Fibroblast of skin of back (primary cell): ENCODE measurements around the gene SDCBP2.

ENCODE experiments used
- DNase-seq: peaks from one replicate; pipeline ENCODE4 v3.0.0-alpha.2; 2013

SDCBP2 gene

DNA sequence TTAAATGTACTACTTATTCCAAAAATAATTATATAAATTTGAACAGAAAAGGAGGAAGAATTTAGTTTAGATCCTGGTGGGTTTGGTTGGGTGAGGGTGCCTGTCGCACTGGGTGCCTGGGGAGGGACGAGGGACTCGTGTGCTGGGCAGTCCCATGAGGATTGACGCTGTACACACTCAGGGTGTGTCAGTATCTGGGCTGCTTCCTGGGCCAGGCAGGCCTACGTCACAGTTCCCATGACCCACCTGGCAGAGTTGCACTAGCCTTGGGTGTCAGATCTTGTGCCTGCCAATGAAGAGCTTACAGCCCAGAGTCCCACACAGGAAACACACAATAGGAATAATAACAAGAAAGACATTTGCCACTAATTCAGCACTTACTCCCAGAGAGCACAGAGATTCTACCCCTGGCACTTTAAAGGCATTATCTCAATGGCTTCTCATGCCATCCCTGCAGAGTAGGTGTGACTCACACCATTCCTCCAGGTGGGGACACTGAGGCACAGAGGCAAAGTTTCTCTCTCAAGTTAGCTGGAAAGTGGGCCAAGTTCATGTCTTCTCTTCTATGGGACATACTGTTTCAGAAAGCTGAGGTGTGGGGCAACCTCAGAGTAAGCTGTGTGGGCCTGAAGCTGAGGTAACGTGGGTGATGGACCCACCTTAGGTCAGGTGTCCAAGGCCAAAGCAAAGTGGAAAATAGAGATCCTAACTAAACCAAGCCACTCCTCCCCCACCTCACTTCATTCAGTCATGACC, 1.3 kb upstream of the SDCBP2 start:
- no peak for DNase-seq

DNA sequence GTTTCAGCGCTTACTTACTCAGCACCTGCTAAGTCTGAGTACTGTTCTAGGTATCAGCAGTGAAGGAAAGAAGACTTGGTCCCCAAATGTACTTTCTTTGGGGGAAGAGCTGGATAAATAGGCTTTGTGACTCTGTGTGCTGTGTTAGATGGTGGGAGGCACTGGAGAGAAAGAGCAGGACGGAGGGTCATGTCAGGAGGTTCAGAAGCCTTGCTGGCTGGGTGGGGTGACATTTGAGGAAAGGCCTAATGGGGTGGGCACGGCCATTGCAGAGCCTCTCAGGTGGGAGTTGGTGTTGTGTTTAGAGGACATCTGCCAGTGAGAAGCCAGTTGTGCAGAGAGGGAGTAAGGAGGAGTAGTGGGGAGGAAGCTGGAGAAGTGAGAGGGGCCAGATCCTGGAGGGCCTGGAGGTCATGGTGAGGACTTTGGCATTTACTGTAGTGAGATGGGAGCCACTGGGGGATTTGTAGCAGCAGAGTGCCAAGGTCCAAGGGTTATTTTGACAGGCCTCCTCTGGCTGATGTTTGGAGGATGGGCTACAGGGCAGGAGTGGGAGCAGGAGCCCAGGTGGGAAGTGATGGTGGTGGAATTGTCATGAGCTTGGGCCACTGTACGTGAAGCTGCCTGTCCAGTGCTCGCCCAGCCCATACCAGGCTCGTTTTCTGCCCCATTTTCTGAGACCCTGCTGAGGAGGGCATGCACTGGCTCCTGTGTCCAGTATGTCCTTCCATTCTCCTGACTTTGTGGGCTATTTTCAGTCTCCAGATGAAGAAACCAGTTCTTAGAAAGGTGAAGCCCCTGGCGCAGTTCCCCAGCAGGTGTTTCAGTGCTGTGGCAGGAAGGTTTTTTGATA, 886 bp downstream of the SDCBP2 start:
- DNase-seq = no peak

DNA sequence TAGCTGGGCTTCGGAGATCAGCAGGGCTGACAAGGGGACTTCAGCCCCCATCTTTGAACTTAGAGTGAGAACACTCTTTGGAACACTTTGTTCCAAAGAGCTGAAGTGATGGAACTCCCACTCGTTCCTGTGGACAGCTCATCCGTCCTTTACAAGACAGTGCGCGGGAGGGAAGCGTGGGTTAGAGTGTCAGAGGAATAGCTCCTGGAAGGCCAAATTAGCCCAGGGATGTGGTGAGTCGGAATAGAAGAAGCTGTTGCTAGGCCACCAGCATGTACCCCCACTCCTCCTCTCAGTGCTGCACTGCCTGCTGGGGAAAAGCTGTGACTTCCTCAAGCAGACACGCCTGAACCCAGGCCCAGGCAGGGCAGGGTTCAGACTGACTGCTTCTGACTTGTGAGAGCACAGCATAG, 1.7 kb downstream of the SDCBP2 start:
- peak; percentile 58 for DNase-seq

DNA sequence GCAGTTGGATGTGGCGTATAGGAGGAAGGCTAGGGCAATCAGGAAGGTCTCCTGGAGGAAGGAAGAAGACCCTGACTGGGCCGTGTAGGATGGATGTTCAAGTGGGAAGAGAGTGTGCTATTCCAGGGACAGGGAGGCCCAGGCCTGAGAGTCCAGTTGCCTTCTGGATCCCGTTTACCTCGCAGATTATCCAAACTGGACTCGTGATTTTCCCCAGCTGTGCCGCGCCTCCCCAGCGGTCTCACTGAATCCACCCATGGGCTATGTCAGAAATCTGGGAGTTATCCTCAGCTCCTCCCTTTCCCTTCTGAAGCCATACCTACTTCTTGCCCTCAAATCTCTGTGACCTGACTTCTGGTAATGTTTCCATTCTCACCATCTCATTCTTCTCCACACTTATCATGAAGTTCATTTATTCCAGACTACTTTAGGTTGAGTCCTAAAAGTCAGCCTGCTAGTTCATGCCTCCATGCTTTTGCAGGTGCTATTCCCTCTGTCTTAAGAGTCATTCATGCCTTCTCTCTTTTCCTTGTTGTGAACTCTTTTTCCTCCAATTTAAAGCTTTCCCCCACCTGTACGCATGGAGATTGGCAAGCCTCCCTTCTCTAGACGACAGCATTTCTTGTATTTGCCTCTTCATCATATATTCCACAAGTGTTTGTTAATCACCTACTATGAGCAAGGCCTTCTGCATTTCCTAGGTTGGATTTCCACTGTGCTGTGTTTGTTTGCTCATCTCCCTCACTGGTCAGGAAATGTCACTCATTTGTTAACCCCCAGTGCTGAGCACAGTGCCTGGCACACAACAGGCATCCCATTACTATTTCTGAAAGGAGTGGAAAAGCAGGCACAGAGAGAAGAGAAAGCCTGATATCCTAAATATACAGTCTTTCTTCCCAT, 2.7 kb downstream of the SDCBP2 start:
- no peak for DNase-seq

DNA sequence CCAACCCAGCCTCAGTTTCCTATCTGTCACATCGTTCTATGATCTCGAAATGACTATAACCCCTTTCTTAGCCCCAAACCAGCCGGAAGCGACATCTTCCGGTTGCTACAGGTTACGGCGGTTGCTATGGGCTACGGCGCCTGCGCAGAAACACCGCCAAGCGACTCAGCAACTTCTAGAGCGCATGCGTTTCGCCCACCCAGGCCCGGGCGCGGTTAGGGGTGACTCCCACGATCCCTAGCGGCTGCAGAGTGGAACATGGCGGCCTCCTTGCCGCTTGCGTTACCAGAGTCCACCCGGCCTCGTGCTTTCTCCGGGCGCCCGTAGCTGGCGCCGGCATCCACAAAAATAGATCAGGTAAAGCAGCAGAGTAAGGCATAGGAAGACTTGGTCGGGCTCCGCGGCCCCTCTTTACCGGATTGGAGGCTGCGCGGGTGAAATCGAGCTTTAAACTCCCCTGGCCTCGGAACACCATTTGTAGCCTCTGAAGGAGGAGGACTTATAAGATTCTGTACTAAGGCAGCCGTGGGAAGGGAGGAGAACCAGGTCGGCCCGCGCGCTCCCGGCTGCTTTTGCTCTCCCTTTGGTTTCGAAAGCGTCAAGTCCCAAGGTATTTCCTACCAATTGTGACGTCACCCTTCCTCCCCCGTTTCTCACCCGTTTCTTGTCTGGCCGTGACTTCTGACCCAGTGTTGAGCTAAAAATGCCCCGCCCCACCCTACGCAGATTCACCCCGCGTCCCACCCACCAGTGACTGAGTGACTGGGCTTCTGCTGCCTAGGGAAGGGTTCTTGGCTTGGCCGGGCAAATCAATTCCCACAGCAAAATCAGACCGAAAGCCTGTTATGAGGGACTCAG, 3.5 kb downstream of the SDCBP2 start:
- peak; percentile 95 for DNase-seq

DNA sequence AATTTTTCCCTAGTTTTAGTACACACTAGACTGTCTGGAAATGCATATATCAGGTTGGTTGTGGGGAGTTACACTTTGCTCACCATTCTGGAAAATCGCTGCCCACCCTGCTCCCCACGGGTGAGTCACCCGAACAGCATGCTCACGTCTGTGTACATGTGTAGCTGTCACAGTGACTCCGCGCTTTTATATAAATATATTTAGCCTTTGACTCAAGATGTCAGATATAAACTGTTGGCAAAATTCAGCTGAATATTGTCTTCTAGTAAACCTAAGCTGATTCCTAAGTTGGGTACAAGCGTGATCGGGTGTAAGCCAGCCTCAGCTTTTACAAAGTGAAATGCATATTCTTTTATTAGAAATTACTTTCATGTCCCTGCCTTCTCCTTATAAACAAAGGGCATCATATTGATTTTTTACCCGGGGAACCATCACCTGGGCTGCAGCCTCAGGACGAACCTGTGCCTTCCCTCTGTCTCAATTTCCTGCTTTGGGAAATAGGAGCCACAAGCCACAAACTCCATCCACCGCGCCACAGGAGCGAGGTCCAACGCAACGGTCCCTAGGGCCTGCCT, 4.3 kb downstream of the SDCBP2 start:
- DNase-seq = peak; percentile 72

DNA sequence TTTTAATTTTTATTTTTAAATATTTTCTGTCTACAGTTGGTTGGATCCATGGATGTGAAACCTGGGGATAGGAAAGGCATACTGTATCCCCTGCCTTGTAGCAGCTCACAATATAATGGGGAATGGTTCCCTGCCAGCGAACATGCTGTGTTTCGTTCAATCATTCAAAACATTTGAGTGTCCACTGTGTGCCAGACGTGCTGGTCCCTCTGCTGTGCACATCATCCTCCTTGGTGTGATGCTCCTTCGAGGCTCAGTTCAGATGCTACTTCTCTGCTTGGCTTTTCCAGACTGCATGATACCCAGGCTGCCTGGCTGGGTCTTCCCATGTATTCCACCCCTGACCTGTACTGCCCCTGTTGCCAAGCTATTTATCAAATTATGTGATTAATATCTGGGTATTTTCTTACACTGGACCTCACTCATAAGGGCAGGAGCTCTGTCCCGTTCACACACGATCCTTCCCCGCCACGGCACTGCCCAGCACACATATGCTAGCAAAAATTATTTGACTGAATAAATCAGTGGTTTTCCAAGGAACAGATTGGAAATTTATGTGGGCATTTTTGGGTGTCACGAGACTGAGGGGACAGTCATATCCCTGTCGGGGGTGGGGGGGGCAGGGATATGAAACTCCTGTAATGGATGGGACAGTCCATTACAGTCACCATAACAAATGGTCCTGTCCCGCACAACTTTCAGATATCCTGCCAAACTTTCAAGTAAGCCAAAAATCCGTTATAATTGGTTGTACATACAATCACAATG, 4.9 kb downstream of the SDCBP2 start:
- no peak for DNase-seq

DNA sequence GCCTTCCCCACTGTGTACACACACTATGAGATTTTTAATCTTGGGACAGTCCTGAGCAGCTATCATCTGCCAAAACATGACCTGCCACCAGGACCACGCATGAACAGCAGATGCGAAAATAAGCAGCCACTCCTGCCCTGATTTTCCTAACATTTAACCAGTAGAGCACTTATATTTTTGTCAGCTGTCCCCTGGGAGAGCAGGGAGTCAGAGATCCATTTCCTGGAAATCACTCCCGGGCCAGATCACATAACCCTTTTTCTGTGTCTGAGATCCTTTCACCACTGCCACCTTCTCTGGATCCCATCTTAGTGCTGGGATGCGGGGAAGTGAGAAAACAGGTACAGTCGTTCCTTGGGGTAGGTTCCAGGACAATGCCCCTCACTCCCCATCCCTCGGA, 5.7 kb downstream of the SDCBP2 start:
- DNase-seq = no peak

DNA sequence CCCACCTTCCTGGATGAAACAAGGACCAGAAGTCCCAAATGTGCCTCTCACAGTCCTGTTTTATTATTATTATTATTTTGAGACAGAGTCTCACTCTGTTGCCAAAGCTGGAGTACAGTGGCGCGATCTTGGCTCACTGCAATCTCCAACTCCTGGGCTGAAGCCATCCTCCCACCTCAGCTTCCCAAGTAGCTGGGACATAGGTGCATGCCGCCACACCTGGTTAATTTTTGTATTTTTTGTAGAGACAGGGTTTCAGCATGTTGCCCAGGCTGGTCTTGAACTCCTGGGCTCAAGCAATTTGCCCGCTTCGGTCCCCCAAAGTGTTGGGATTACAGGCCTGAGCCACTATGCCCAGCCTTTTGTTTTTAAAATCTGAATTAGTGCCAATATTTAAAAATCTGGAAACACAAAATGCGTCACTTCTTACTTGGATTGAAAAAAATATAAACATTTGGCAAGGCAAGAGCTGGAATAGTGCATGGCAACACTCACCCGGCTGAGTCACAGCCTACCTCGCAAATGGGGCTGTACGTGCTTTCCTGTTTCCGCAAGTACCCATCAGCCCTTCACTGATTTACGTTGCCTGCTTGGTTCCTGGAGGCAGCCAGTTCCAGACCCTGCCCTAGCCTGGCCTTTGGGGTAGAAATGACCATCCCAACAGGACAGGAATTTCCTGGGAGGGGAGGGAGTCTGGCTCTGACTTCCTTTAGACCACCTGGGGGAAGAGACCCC, 6.3 kb downstream of the SDCBP2 start:
- peak; percentile 66 for DNase-seq

DNA sequence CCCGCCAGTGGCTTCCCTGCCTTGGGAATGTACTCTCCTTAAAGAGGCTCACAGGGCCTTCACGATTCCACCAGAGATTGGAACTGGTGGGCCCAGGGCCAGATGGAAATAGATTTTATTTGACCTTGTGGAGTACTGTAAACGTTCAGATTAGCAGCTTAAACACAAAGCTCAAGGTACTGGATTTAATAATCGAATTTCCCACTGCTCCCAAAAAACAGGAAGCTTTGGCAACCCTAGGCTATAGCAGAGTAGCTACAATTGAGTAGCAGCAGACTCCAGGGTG, 7.3 kb downstream of the SDCBP2 start:
- no peak for DNase-seq

DNA sequence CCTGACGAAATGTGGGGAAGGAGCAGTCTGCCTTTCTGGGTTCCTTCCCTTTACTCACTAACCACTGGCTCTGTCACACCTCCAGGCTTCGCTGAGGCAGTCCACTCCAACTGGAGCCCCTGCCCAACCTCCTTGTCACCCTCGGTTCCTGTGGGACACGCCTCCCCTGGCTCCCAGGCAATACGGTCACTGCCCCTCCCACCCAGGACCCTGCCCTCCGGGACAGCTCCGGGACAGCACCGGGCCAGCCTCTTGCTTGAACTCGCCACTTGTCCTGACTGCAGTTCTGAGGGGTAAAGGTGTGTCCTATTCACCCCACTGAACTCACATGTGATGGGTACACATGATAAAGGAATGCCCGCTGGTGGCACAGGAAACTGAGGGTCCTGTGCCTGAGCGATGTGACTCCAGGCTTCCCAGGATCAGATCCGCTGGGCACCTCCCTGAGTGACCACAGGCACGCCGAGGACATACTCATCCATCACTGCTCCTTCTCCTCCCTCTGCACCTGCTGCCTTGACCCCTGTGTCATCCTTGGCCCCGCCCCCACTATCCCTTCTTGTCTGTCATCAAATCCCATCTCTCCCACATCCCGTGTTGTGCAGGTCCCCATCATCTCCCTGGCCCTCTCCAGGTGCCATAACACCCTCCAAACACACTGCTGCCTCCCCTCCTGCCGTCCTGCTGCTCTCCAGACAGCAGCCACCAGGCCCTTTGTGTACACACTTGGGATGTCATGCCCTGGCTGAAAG, 7.9 kb downstream of the SDCBP2 start:
- DNase-seq = no peak

DNA sequence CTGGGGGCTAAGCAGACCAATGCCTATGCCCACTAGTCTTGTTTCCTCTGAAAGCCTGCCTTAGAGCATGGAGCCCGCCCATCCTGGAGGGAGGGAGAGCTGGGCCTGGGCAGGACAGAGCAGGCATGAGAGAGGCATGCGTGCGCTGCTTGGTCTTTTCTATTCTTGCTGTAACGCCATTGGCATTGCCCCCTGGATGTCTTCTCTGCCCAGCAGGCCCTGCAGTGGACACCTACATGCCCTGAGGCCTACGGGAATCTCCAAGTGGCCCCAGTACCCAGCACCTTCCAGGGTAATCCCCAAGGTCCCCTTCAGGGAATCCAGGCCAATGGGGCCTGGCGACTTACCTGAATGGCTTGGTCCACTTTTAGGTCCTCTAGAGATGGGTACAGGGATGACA, 8.9 kb downstream of the SDCBP2 start:
- DNase-seq = no peak

DNA sequence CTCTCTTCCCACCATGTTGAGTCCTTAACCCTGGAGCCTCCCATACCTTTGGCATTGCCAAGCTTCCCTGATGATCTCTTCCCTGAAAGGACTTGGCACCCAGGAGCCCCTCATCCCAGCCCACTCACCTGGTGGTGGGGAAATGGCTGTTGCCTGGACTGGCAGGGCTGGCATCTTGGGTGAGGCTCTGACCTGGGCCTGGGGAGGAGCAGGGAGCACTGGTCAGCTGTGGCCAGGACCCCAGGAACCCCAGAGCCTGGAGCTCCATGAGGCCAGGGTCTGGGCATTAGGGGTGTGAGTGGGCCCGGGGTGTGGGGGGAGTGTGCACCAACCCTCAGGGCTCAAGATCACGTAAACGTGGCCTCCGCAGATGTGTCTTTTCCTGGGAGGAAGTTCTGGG, 9.5 kb downstream of the SDCBP2 start:
- DNase-seq = no peak

DNA sequence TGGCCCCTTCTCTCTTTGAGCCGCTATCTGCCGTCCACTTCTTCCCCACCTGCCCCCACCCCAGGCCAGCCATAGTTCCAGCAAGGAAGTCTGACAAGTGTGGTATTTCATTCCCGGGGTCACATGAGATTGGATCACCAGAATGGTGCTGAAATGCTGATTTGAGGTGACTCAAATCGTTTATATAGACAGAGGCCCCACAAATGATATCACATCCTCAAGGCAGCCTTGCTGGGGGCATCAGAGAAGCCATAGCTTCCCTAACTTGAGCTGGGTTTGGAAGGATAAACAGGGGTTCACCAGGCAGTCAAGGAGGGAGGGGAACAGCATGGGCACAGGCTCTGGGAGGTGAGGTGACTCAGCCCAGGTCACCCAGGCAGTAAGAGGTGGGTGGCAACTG, 9.9 kb downstream of the SDCBP2 start:
- no peak for DNase-seq

DNA sequence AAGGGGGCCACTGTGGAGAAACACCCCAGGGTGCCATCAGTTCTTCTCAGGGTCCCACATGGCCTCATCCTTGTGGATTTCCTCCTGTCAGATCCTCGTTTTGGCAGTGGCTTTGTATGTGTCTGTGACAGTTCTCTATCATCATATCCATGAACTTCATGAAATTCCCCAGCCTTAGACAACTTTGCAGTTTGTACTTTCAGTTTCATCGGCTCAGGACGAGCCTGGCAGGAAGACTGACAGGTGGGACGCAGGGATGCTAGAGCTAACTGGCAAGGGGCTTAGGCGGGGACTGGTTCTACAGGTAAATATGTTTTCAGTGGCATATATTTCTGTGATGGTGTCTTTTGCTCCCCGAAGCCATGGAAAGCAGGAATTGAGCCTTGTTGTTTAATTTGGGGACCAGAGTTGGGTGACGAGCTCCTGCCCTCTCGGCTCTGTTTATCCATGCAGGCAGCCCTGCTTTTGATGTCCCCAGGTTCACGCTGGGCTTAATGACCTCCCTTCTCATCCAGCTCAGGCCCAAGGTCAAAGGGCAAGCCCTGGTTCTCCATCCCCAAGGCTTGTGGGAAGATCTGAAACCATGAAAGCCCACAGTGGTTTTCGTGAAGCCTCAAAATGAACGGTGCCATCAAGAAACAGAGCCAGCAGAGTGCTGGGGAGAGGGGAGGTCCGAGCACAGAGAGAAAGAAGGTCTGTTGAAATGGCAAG, 11.2 kb downstream of the SDCBP2 start:
- DNase-seq = no peak

DNA sequence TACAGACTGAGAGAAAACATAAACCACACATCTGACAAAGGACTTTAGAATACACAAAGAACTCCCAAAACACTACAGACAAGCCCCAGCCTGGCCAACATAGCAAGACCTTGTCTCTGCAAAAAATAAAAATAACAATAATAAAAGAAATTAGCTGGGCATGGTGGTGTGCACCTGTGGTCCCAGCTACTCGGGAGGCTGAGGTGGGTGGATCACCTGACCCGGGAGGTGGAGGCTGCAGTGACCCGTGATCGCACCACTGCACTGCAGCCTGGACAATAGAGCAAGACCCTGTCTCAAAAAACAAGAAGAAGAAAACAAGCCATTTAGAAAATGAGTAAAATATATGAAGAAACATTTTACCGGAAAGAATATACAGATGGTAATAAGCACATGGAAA, 13.1 kb downstream of the SDCBP2 start:
- no peak for DNase-seq

DNA sequence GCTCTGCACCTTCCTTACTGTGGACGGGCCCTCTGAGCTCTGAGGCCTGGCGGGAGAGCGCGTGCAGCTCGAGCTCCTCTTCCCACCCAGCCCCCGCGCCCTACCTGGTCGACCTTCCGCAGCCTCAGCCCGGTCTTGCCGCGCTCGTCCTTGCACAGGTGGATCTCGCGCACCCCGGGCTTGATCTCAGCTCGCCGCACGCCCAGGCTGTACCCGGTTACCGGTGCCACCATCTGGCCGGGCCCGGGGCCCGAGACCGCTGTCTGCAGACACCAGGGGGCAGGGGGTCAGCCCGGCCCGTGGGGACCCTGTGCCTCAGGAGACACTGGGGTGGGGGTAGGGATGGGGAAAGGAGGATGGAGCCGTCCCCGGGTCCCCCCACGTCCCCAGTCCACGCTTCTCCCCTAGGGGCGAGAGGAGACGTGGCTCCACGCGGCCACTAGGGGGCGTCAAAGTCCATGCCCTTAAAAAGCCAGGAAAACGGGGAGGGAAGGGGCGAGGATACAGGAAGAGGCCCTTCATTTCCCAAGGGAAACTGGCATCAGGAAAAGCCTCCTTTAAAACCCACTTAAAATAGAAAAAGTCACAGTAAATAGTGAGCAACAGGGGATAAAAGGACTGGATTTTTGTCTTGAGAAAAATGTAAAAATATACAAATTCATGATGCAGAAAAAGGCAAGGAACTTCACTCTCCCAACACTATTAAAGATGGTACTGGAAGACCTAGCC, 15.5 kb downstream of the SDCBP2 start:
- peak; percentile 78 for DNase-seq

DNA sequence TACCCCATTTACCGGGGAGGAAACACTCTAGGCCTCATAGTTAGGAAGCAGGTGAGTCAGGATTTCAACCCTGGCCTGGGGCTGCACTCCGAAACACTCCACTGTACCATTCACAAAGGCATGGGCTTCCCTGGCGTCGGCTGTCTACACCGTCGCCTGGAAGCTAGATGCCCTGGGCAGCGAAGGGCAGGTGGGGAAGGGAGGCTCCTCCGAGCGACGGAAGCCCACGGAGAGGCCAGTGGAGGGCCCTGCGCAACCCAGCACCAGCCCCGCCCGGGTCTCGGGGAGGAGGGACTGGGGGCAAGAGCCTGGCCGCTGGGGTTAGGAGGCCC, 16.1 kb downstream of the SDCBP2 start:
- DNase-seq = no peak
